GM19372 (cell line): ENCODE measurements around the gene STH.
"Not testable (repeated sequence)": the region's sequence is repeated elsewhere in the genome, so short reads cannot be mapped to it uniquely, and the experiment has no call there.

Experiments used
- ATAC-seq: cut with Tn5 transposase; IDR thresholded peaks from one replicate; pipeline ENCODE4 v1.9.1; 2021; ENCODE audit warnings: mild to moderate bottlenecking, low read depth, moderate library complexity; ENCODE audit not compliant: unreplicated experiment

STH gene

GRCh38 chr17:45998987-45999899, at the start of gene STH:
TSS of gene STH (plus strand) at chr17:45999250. CDS start at chr17:45999280, 30 bp downstream.
- no peak for ATAC-seq

GRCh38 chr17:45949755-45950320, 49.2 kb upstream of the STH start:
- no peak for ATAC-seq

- ATAC-seq, result no peak
Observed at GRCh38 chr17:45950888-45951287, 48.2 kb upstream of the STH start.

GRCh38 chr17:45951403-45951802, 47.6 kb upstream of the STH start:
- ATAC-seq, result no peak

- ATAC-seq, result no peak
Observed at GRCh38 chr17:45951941-45952340, 47.1 kb upstream of the STH start.

- ATAC-seq, result no peak
Observed at GRCh38 chr17:45952814-45953320, 46.2 kb upstream of the STH start.

- no peak for ATAC-seq
Observed at GRCh38 chr17:45953561-45953960, 45.5 kb upstream of the STH start.

- ATAC-seq, result no peak
Observed at GRCh38 chr17:45954914-45955313, 44.1 kb upstream of the STH start.

GRCh38 chr17:45955326-45955725, 43.7 kb upstream of the STH start:
- ATAC-seq, result no peak

GRCh38 chr17:45956090-45956489, 43.0 kb upstream of the STH start:
- no peak for ATAC-seq

- ATAC-seq, result not testable (repeated sequence)
Observed at GRCh38 chr17:45956746-45957145, 42.3 kb upstream of the STH start.

GRCh38 chr17:45958307-45958706, 40.7 kb upstream of the STH start:
- ATAC-seq, result no peak

GRCh38 chr17:45958994-45959665, 39.9 kb upstream of the STH start:
- ATAC-seq, result no peak

GRCh38 chr17:45960311-45960710, 38.7 kb upstream of the STH start:
- no peak for ATAC-seq

GRCh38 chr17:45961206-45961605, 37.8 kb upstream of the STH start:
- no peak for ATAC-seq

GRCh38 chr17:45962221-45962972, 36.7 kb upstream of the STH start:
- no peak for ATAC-seq

- ATAC-seq, result no peak
Observed at GRCh38 chr17:45963283-45963682, 35.8 kb upstream of the STH start.

GRCh38 chr17:45963889-45964288, 35.2 kb upstream of the STH start:
- no peak for ATAC-seq

GRCh38 chr17:45964634-45965033, 34.4 kb upstream of the STH start:
- ATAC-seq, result no peak

GRCh38 chr17:45965812-45966211, 33.2 kb upstream of the STH start:
- ATAC-seq, result no peak
